ENCODE data around the gene SPAG16.

Gene SPAG16

GRCh38 chr2:214088536-214088935 is 804.3 kb downstream of the SPAG16 start:
- no peak for DNase-seq (ENCODE audit: low spot score)

- DNase-seq (ENCODE audit: low spot score): no peak
These were observed 812.0 kb downstream of the SPAG16 start for GRCh38 chr2:214096208-214096715.

- DNase-seq (ENCODE audit: low spot score): no peak
These were observed 814.5 kb downstream of the SPAG16 start for GRCh38 chr2:214098811-214099210.

- DNase-seq (ENCODE audit: low spot score): no peak
These were observed 816.2 kb downstream of the SPAG16 start for GRCh38 chr2:214100488-214100887.

- DNase-seq (ENCODE audit: low spot score): no peak
These were observed 819.2 kb downstream of the SPAG16 start for GRCh38 chr2:214103276-214104001.

GRCh38 chr2:214104219-214104618 is 820.0 kb downstream of the SPAG16 start:
- no peak for DNase-seq (ENCODE audit: low spot score)

GRCh38 chr2:214104967-214105366 is 820.7 kb downstream of the SPAG16 start:
- no peak for DNase-seq (ENCODE audit: low spot score)

- DNase-seq (ENCODE audit: low spot score): no peak
These were observed 823.5 kb downstream of the SPAG16 start for GRCh38 chr2:214107726-214108125.

GRCh38 chr2:214108598-214108997 is 824.3 kb downstream of the SPAG16 start:
- DNase-seq (ENCODE audit: low spot score): no peak

GRCh38 chr2:214117054-214117453 is 832.8 kb downstream of the SPAG16 start:
- no peak for DNase-seq (ENCODE audit: low spot score)

GRCh38 chr2:214126135-214126534 is 841.9 kb downstream of the SPAG16 start:
- no peak for DNase-seq (ENCODE audit: low spot score)

- DNase-seq (ENCODE audit: low spot score): no peak
These were observed 842.9 kb downstream of the SPAG16 start for GRCh38 chr2:214127170-214127569.

- no peak for DNase-seq (ENCODE audit: low spot score)
These were observed 843.3 kb downstream of the SPAG16 start for GRCh38 chr2:214127571-214127970.

- no peak for DNase-seq (ENCODE audit: low spot score)
These were observed 843.8 kb downstream of the SPAG16 start for GRCh38 chr2:214128040-214128439.

GRCh38 chr2:214130114-214130513 is 845.9 kb downstream of the SPAG16 start:
- no peak for DNase-seq (ENCODE audit: low spot score)

- DNase-seq (ENCODE audit: low spot score): no peak
These were observed 851.7 kb downstream of the SPAG16 start for GRCh38 chr2:214135966-214136365.

- no peak for DNase-seq (ENCODE audit: low spot score)
These were observed 854.5 kb downstream of the SPAG16 start for GRCh38 chr2:214138779-214139178.

- DNase-seq (ENCODE audit: low spot score): no peak
These were observed 855.5 kb downstream of the SPAG16 start for GRCh38 chr2:214139630-214140284.

GRCh38 chr2:214156971-214157370 is 872.7 kb downstream of the SPAG16 start:
- no peak for DNase-seq (ENCODE audit: low spot score)

- DNase-seq (ENCODE audit: low spot score): no peak
These were observed 874.6 kb downstream of the SPAG16 start for GRCh38 chr2:214158851-214159250.

- no peak for DNase-seq (ENCODE audit: low spot score)
These were observed 885.0 kb downstream of the SPAG16 start for GRCh38 chr2:214169281-214169680.

- DNase-seq (ENCODE audit: low spot score): no peak
These were observed 885.5 kb downstream of the SPAG16 start for GRCh38 chr2:214169736-214170135.

GRCh38 chr2:214174563-214174962 is 890.3 kb downstream of the SPAG16 start:
- DNase-seq (ENCODE audit: low spot score): no peak

- no peak for DNase-seq (ENCODE audit: low spot score)
These were observed 895.8 kb downstream of the SPAG16 start for GRCh38 chr2:214180071-214180470.

Measured in left forelimb (tissue), 1 donor.